HT1080 (cell line): ENCODE results near the gene NUTM2A. TPM values are rescaled to one million over a fixed set of nuclear protein-coding genes. Genes with fewer than 3 reads are reported as not detected.
"Not testable (repeated sequence)": the region's sequence is repeated elsewhere in the genome, so short reads cannot be mapped to it uniquely, and the experiment has no call there.

Experiments used
- DNase-seq: peaks from one replicate; pipeline ENCODE4 v3.0.0-alpha.2; 2015; ENCODE audit warnings: low read depth
- total RNA-seq: library from RNA; depleted of rRNA; stranded (reverse); fragments of >200 nt; shearing (Covaris generic); gene quantifications from 2 replicates; pipeline ENCODE4 v1.2.3, GENCODE V29; 2014; rRNA removed

NUTM2A gene
- total RNA-seq, 1 experiment from 2014 or later = 0.82 TPM

- not testable (repeated sequence) for DNase-seq
Observed at GRCh38 chr10:87248818-87249353, 23.6 kb downstream of the NUTM2A start.

- not testable (repeated sequence) for DNase-seq
Observed at GRCh38 chr10:87280749-87281392, 55.6 kb downstream of the NUTM2A start.

Other genes starting within 250 kb of the NUTM2A start
- gene FAM25A, start 205.2 kb upstream of the NUTM2A start, total RNA-seq = not detected in 2 replicates
- gene GLUD1, start 130.6 kb upstream of the NUTM2A start, total RNA-seq = 126 and 132 TPM in 2 replicates
- gene SHLD2, start 130.2 kb upstream of the NUTM2A start, total RNA-seq = 36.8 and 40.6 TPM in 2 replicates
- gene NUTM2D, start 132.3 kb downstream of the NUTM2A start, total RNA-seq = 1.1 and 1.6 TPM in 2 replicates